ENCODE results near the gene TRIP10. TPM values are rescaled to one million over a fixed set of nuclear protein-coding genes. Genes with fewer than 3 reads are reported as not detected.
A peak's percentile ranks its signal among the peaks of the same experiment; 100 is the strongest.

Gene TRIP10
- total RNA-seq (2014; rRNA removed; shearing (Covaris generic)) = 25.1 and 50.0 TPM in 2 replicates

DNA sequence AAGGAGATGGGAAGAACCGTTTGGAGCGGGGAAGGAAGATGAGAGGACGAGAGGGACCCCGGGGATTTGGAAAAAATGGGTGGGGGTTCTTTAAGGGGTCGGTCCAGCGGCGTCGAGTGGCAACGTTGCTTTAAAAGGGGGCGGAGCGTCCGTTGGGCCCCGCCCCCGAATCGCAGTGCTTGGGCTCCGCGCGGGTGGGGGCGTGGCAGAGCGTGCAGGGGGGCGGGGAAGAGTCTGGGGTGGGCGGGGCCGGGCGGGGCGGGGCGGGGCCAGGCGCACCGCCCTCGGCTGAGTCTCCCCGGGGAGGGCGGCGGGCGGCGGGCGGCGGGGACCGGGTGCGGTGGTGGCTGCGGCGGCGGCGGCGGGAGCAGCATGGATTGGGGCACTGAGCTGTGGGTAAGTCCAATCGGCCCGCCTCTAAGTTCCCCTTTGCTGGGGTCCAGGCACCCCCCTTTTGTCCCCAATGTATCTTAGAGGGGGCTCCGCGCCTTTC lies at the start of gene TRIP10:
TSS of gene TRIP10 (plus strand) at position 291 of the 493 bp plus-strand sequence. CDS start at position 373, 82 bp downstream.
- Histone ChIP-seq H3K4me3 (peak within 1 kb of the TSS; percentile 72), H3K9me3 (replicated peaks) (no peaks in the 10 kb centered on the region), H3K27me3 (replicated peaks) (no peaks in the 10 kb centered on the region), H3K4me1 (replicated peaks) (peaks cover 43% of the 10 kb centered on the region), H3K27ac (peak within 1 kb of the TSS; percentile 59), H3K36me3 (peaks cover 16% of the 10 kb centered on the region)
- peak in 1 of 2 experiments; percentile 78 for DNase-seq (ENCODE audit: low read depth in 1 of 2, low spot score in 2 of 2)

DNA sequence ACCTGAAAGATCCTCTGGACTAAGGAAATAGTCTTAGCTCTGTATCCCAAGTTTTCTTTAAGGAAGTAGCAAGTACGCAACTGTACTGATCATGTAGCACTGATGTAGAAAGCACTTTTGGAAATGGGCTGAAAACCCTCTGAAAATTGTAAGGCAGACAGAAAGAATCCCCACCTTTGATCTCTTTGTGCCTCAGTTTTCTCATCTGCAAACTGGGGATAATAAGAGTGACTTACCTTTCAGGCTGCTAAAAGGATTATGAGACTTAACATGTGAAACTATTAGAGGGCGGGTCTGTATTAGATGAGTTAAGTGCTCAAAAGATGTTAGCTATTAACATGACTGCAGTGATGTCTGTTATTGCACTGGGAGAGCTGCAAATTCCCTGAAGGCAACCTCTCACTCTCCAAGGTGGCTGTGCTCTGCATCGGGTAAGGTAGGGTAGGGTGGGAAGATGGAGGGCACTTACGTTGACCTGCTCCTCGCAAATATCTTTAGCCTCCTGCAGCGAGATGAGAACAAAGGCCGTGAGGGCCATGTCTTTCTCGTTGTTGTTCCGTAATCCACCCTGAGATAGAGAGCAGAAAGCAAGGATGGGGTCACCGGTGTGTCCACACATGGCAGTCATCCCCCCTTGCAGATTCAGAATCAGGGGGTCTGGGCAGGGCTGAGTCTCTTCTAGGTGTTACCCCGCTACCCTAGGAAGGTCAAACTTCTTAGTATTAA lies 49.2 kb upstream of the TRIP10 start:
- no peak for DNase-seq (ENCODE audit: low read depth in 1 of 2, low spot score in 2 of 2)
- H3K9me3 ChIP-seq (replicated peaks) = no peaks in the 10 kb centered on the region
- no peaks in the 10 kb centered on the region; the same call in 1 of the 2 replicates for H3K27me3 ChIP-seq (replicated peaks)

DNA sequence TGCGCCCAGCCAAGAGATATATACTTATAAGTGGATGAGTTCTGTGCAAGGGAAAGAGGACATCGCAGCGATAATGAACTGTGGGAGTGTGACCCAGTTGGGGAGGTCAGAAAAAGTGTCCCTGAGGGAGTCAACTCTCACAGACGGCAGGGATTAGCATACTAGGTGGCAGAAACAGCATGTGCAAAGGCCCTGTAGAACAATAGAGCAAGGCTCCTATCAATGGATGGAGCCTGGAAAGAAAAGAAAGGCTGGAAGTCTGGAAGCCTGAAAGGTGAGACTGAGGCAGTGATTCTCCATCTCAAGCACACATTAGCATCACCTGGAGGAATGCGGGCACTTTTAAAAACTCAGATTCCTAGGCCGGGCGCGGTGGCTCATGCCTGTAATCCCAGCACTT lies 48.1 kb upstream of the TRIP10 start:
- Histone ChIP-seq H3K27ac (no peak overlapping the region), H3K4me3 (no peak overlapping the region), H3K36me3 (no peaks in the 10 kb centered on the region), H3K27me3 (replicated peaks) (no peaks in the 10 kb centered on the region; the same call in 1 of the 2 replicates), H3K9me3 (replicated peaks) (no peaks in the 10 kb centered on the region), H3K4me1 (replicated peaks) (no peaks in the 10 kb centered on the region)
- no peak for DNase-seq (ENCODE audit: low read depth in 1 of 2, low spot score in 2 of 2)

More for the DNA sequence above, 49.2 kb upstream of the TRIP10 start:
- no peak overlapping the region for H3K27ac ChIP-seq
- no peak overlapping the region for H3K4me3 ChIP-seq
- H3K4me1 ChIP-seq (replicated peaks) = no peaks in the 10 kb centered on the region
- no peaks in the 10 kb centered on the region for H3K36me3 ChIP-seq

- DNase-seq (ENCODE audit: low read depth in 1 of 2, low spot score in 2 of 2) = no peak
- Histone ChIP-seq H3K36me3 (no peaks in the 10 kb centered on the region), H3K27ac (no peak overlapping the region), H3K9me3 (replicated peaks) (no peaks in the 10 kb centered on the region), H3K4me3 (no peak overlapping the region), H3K27me3 (replicated peaks) (no peaks in the 10 kb centered on the region), H3K4me1 (replicated peaks) (no peaks in the 10 kb centered on the region)
These were observed 47.5 kb upstream of the TRIP10 start for GRCh38 chr19:6692027-6692426.

- Histone ChIP-seq H3K36me3 (no peaks in the 10 kb centered on the region), H3K4me1 (replicated peaks) (no peaks in the 10 kb centered on the region), H3K27me3 (replicated peaks) (no peaks in the 10 kb centered on the region), H3K27ac (no peak overlapping the region), H3K9me3 (replicated peaks) (no peaks in the 10 kb centered on the region), H3K4me3 (no peak overlapping the region)
- no peak for DNase-seq (ENCODE audit: low read depth in 1 of 2, low spot score in 2 of 2)
These were observed 46.4 kb upstream of the TRIP10 start for GRCh38 chr19:6693056-6693471.

DNA sequence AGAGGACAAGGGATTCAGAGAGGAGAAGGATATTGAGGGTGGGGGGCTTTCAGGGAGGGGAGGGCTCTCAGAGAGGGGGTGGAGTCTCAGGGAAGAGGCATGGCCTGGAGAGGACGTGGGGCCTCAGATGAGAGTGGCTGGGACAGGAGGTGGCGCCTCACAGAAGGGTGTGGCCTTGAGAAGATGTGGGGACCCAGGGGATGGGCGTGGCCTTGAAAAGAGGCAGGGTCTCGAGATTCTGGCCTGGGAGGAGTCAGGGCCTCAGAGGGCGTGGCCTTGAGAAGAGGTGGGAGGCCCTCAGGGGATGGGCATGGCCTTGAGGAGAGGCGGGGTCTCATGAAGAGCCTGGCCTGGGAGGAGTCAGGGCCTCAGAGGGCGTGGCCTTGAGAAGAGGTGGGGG lies 45.8 kb upstream of the TRIP10 start:
- DNase-seq (ENCODE audit: low read depth in 1 of 2, low spot score in 2 of 2) = no peak
- no peaks in the 10 kb centered on the region for H3K27me3 ChIP-seq (replicated peaks)
- H3K27ac ChIP-seq = no peak overlapping the region
- H3K9me3 ChIP-seq (replicated peaks) = no peaks in the 10 kb centered on the region
- H3K4me1 ChIP-seq (replicated peaks) = no peaks in the 10 kb centered on the region
- H3K4me3 ChIP-seq = no peak overlapping the region
- no peaks in the 10 kb centered on the region for H3K36me3 ChIP-seq

DNA sequence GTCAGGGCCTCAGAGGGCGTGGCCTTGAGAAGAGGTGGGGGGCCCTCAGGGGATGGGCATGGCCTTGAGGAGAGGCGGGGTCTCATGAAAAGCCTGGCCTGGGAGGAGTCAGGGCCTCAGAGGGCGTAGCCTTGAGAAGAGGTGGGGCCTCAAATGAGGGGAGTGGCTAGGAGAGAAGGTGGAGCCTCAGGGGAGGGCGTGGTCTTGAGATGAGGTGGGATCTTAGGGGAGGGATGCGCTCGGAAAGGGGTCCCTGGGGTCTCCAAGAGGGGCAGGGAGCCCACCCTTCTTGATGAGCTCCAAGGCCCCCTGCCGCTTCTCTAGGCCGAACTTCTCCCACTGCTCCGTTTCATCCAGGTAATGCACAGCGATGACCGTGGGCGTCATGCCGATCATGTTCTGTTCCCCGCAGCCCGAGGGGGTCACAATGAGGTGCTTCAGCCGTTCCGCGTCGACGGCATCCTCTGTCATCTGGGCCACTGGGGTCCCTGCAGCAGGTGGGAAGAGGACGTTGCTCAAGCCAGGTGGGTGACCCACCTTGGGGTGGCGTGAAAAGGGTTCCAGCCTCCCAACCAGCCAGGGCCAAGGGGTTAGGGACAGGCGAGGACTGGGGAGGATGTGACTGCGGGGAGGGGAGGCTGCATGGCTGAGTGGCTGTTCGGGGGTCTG lies 45.2 kb upstream of the TRIP10 start:
- H3K27ac ChIP-seq = no peak overlapping the region
- no peaks in the 10 kb centered on the region for H3K27me3 ChIP-seq (replicated peaks)
- H3K4me1 ChIP-seq (replicated peaks) = no peaks in the 10 kb centered on the region
- no peak for DNase-seq (ENCODE audit: low read depth in 1 of 2, low spot score in 2 of 2)
- no peak overlapping the region for H3K4me3 ChIP-seq
- H3K36me3 ChIP-seq = no peaks in the 10 kb centered on the region
- no peaks in the 10 kb centered on the region for H3K9me3 ChIP-seq (replicated peaks)

- Histone ChIP-seq H3K27me3 (replicated peaks) (no peaks in the 10 kb centered on the region), H3K4me3 (no peak overlapping the region), H3K36me3 (no peaks in the 10 kb centered on the region), H3K9me3 (replicated peaks) (no peaks in the 10 kb centered on the region), H3K4me1 (replicated peaks) (no peaks in the 10 kb centered on the region), H3K27ac (no peak overlapping the region)
- no peak for DNase-seq (ENCODE audit: low read depth in 1 of 2, low spot score in 2 of 2)
These were observed 43.1 kb upstream of the TRIP10 start for GRCh38 chr19:6696239-6696820.

DNA sequence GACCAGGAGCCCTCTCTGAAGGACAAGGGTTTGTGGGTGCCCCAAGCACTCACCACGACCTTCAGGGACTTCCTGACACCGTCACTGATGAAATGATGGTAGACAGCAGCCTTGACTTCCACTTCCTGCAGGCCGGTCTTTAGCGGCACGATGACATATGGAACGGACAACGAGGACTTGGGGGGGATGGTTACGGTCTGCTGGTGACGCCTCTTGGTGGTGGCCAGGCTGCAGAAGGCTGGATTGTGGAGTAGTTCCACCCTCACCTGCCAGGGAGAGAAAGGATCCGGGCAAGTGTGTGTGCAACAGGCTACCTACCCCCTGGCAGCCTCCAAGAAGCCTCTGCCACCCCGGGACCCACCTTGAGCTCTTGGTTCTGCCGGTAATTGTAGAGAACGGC lies 42.2 kb upstream of the TRIP10 start:
- Histone ChIP-seq H3K27ac (no peak overlapping the region), H3K9me3 (replicated peaks) (no peaks in the 10 kb centered on the region), H3K36me3 (no peaks in the 10 kb centered on the region), H3K27me3 (replicated peaks) (no peaks in the 10 kb centered on the region), H3K4me1 (replicated peaks) (no peaks in the 10 kb centered on the region), H3K4me3 (no peak overlapping the region)
- no peak for DNase-seq (ENCODE audit: low read depth in 1 of 2, low spot score in 2 of 2)

DNA sequence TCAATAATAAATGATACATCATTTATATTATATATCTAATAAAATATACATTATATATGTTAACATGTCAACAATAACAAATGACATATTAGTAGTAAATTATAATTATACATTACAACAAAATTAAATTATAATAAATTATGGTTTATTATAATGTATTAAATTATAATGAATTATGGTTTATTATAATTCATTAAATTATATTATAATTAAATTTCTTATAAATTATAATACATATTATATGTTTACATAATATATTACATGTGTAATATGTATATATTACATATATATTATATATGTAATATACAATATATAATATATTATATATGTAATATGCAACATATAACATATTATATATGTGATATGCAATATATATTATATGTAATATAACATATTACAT lies 39.5 kb upstream of the TRIP10 start:
- DNase-seq (ENCODE audit: low read depth in 1 of 2, low spot score in 2 of 2) = no peak
- Histone ChIP-seq H3K4me3 (no peak overlapping the region), H3K27ac (no peak overlapping the region), H3K27me3 (replicated peaks) (peaks cover 10% of the 10 kb centered on the region; the same call in 1 of the 2 replicates), H3K9me3 (replicated peaks) (no peaks in the 10 kb centered on the region), H3K36me3 (no peaks in the 10 kb centered on the region), H3K4me1 (replicated peaks) (no peaks in the 10 kb centered on the region)

DNA sequence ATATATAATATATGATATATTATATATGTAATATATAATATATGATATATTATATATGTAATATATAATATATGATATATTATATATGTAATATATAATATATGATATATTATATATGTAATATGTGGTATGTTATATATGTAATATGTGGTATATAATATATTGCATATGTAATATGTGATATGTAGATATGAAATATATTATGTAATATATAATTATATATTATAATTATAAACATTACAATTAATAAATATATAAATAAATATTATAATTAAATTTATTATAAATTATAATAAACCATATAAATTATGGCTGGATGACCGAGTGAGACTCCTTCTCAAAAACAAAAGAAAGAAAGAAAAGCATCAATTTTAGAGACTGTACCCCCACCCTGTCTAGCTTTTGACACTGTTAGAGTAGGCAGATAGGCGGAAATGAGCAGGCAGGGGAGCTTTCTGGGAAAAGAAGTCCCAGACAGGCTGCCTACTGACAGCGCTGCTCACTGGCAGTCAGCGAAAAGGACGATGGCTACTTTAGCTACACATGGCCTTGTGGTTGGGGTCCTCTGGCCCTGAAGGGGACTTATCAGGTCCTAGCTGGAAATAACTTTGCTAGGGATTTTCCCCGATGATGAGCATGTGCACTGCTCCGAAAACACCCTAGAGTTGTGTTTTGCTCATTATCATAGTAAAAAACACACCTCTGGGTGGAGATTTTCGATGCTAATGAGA lies 38.7 kb upstream of the TRIP10 start:
- Histone ChIP-seq H3K27ac (no peak overlapping the region), H3K4me3 (no peak overlapping the region), H3K36me3 (no peaks in the 10 kb centered on the region), H3K27me3 (replicated peaks) (peaks cover 10% of the 10 kb centered on the region; the same call in 1 of the 2 replicates), H3K4me1 (replicated peaks) (no peaks in the 10 kb centered on the region), H3K9me3 (replicated peaks) (no peaks in the 10 kb centered on the region)
- DNase-seq (ENCODE audit: low read depth in 1 of 2, low spot score in 2 of 2) = no peak

- H3K9me3 ChIP-seq (replicated peaks) = no peaks in the 10 kb centered on the region
- no peak for DNase-seq (ENCODE audit: low read depth in 1 of 2, low spot score in 2 of 2)
- H3K36me3 ChIP-seq = no peaks in the 10 kb centered on the region
- H3K27me3 ChIP-seq (replicated peaks) = peaks cover 19% of the 10 kb centered on the region; the same call in 1 of the 2 replicates
- H3K27ac ChIP-seq = no peak overlapping the region
- H3K4me1 ChIP-seq (replicated peaks) = no peaks in the 10 kb centered on the region
- H3K4me3 ChIP-seq = no peak overlapping the region
These were observed 33.4 kb upstream of the TRIP10 start for GRCh38 chr19:6705931-6706632.

DNA sequence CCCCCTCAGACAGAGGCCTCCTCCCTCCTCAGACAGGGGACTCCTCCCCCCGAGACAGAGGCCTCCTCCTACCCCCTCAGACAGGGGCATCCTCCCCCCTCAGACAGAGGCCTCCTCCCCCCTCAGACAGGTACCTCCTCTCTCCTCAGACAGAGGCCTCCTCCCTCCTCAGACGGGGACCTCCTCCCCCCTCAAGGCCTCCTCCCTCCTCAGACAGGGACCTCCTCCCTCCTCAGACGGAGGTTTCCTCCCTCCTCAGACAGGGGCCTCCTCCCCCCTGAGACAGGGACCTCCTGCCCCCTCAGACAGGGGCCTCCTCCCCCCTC lies 32.9 kb upstream of the TRIP10 start:
- H3K27me3 ChIP-seq (replicated peaks) = peaks cover 19% of the 10 kb centered on the region; the same call in 1 of the 2 replicates
- DNase-seq (ENCODE audit: low read depth in 1 of 2, low spot score in 2 of 2) = no peak
- no peaks in the 10 kb centered on the region for H3K4me1 ChIP-seq (replicated peaks)
- H3K9me3 ChIP-seq (replicated peaks) = no peaks in the 10 kb centered on the region
- no peak overlapping the region for H3K27ac ChIP-seq
- H3K4me3 ChIP-seq = no peak overlapping the region
- H3K36me3 ChIP-seq = no peaks in the 10 kb centered on the region
